ENCODE measurements around the gene ATP6V0A4.
A peak's percentile ranks its signal among the peaks of the same experiment; 100 is the strongest.
"Not testable (repeated sequence)": the region's sequence is repeated elsewhere in the genome, so short reads cannot be mapped to it uniquely, and the experiment has no call there.

The ATP6V0A4 gene

DNA sequence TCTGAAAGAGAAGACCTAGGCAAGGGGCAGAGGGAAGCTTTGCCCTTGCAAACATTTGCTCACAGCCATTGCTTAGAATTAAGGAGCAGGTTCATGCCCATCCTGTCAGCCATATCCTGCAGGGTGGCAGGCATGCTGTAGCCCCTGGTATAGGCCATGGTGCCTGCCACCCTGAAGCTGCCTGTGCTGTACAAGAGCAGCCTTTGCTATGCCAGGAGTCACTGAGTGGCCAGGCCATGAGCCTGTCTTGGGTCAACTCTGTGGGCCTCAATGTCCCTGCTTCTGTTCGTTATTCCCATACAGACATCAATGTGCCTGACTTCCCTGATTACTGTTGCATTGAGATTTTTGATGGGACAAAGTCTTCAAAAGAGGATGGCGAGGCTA lies 96.5 kb downstream of the ATP6V0A4 start:
- no peak for DNase-seq (ENCODE audit: low read depth, low spot score)

DNA sequence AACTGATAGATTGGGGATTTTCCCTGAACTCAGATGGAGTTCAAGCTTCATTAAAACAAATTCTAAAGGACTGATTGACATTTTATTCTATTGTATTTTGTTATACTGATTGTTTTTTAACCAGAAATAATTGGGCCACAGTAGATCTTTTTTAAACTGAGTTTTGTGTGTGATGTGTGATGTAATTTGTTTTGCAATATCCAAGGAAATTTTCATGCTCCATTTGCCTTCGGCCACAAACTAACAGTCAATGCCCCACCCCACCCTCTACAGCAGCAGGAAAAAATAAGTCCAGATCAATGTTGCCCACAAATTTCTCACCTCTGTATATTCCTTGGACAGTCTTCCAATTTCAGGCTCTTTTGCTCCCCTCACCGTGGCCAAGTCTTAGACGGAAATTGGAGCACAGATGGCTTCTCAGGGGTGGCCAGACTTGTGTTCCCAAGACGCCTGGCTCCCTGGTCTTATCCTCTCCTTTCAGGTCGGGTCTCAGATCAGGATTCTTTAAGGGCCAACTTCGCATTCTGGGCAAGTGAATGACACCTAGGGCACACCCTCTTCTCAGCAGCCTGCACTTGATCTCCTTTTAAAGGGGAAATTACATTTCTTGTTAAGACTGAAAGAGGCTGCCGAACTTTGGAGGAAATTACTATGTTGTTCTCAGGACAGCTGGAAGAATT lies 97.0 kb downstream of the ATP6V0A4 start, which contains the start of gene SVOPL:
TSS of gene SVOPL (minus strand) at position 506 of the 680 bp plus-strand sequence. CDS start 22,317 bp downstream, outside the sequence.
- no peak for DNase-seq (ENCODE audit: low read depth, low spot score)

DNA sequence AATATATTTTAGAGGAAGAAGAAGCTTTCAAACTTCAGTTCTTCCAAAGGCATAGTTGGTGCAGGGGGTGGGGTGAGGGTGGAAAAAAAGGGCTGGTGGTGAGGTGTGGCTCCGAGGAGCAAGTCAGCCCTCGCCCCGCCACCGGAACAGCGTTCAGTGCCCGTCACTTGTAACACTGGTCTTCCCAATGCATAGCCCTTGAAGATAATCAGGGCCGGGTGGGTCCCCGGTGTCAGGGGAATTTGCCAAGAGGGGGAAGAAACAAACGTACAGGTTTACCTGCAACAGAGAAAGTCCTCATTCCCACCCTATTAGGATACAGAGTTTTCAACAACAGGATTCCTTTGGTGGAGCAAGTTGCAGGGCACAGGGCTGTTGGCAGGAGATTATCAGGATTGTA lies 98.3 kb downstream of the ATP6V0A4 start:
- no peak for DNase-seq (ENCODE audit: low read depth, low spot score)

DNA sequence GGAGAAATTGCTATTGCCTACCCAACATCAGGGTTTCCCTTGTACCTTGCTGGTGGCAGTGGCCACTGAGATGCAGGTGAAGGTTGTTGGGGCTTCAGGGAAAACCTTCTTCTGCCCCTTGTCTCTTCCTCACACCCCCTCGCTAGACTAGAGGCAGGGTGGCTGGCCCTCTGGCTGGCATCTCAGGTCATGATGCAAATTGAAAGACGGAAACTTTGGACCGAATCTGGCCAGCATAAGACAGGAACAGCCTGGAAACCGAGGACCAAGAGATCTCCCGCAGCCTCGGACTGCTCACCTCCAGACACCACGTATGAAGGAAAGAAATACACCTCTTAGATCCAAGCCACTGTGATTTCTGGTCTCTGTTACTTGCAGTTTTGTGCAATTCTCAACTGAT lies 99.7 kb downstream of the ATP6V0A4 start:
- DNase-seq (ENCODE audit: low read depth, low spot score), result no peak

DNA sequence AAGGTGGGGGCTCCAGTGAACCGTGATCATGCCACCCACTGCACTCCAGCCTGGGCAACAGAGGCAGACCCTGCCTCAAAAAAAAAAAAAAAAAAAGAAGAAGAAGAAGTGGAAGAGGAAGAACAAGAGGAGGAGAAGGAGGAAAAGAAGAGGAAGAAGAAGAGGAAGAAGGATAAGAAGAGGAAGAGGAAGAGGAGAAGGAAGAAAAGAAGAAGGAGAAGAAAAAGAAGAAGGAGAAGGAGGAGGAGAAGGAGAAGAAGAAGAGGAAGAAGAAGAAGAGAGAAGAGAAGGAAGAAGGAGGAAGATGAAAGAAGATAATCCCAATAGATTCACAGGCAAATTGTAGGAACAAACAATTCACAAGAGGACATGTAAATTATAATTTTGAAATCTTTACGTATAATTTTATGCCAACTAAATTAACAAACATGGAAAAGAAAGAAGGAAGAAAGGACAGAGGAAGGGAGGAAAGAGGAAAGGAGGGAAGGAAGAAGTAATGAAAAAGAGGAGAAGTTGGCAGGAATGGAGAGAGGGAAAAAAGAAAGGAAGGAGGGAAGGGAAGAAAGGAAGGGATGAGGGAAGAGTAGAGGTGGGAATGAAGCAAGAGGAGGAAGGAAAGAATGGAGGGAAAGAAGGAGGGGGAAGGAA lies 100.3 kb downstream of the ATP6V0A4 start:
- no peak for DNase-seq (ENCODE audit: low read depth, low spot score)

DNA sequence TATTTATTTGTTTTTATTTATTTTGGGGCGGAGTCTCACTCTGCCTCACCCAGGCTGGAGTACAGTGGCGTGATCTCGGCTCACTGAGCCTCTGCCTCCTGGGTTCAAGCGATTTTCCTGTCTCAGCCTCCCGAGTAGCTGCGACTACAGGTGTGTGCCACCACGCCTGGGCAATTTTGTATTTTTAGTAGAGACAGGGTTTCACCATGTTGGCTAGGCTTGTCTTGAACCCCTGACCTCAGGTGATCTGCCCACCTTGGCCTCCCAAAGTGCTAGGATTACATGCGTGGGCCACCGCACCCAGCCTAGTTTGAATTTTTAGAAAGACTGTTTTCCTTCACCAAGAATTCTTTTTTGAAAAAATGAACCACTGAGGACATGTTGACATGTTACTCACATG lies 102.2 kb downstream of the ATP6V0A4 start:
- not testable (repeated sequence) for DNase-seq (ENCODE audit: low read depth, low spot score)

DNA sequence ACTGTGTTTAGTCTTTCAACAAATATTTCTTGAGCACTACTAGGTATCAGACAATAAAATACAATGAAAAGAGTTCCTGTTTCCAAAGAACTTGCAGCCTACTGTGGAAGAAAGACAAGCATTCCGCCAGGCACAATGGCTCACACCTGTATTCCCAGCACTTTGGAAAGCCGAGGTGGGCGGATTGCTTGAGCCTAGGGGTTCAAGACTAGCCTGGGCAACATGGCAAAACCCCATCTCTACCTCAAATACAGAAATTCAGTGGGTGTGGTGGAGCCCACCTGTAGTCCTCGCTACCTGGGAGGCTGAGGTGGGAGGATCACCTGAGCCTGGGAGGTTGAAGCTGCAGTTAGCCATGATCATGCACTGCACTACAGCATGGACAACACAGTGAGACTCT lies 102.9 kb downstream of the ATP6V0A4 start:
- no peak for DNase-seq (ENCODE audit: low read depth, low spot score)

DNA sequence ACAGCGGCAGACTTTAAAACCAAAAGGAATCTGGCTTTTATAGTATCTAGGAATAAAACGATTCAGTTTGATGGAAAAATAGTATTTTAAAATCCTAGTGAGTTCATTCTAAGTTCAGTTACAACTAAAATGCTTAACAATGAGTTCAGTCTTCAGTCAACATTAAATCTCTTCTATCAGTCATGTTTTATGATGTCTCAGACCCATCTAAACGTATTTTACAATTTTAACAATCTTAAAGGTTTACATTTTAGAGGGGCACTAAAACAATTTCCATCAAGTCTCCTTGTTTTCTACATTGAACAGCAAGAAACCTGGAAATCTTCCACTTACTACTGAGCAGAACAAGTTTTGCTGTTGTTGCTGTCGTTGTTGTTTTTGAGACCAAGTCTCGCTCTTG lies 106.8 kb downstream of the ATP6V0A4 start:
- DNase-seq (ENCODE audit: low read depth, low spot score), result no peak

DNA sequence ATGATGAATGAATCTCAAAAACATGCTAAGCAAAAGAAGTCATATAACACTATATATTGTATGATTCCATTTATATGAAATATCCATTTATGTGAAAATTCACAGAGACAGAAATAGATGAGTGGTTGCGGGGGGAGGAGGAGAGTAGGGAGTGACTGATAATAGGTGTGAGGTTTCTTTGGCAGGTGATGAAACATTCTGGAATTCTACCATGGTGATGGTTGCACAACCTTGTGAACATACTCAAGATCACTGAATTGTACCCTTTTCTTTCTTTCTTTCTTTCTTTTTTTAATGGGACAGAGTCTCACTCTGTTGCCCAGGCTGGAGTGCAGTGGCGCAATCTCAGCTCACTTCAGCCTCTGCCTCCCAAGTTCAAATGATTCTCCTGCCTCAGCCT lies 107.5 kb downstream of the ATP6V0A4 start:
- DNase-seq (ENCODE audit: low read depth, low spot score), result no peak

DNA sequence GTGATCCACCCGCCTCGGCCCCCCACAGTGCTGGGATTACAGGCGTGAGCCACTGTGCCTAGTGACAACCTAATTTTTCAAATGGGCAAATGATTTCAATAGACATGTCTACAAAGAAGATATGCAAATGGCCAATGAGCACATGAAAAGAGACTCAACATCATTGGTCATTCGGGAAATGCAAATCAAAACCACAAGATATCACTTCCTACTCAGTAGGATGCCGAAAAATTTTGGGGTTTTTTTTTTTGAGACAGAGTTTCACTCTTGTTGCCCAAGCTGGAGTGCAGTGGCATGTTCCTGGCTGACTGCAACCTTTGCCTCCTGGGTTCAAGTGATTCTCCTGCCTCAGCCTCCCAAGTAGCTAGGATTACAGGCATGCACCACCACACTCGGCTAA lies 110.0 kb downstream of the ATP6V0A4 start:
- not testable (repeated sequence) for DNase-seq (ENCODE audit: low read depth, low spot score)

DNA sequence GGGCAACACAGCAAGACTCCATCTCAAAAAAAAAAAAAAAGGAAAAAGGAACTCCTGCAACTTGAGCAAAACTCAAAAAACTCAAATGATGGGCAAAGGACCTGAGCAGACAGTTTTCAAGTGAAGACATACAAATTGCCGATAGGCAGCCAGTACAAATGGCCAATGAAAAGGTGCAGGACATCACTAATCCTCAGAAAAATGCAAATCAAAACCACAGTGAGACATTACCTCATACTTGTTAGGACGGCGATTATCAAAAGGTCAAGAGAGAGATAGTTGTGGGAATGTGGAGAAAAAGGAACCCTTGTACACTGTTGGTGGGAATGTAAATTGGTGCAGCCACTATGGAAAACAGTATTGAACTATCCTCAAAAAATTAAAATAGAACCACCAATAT lies 113.7 kb downstream of the ATP6V0A4 start:
- DNase-seq (ENCODE audit: low read depth, low spot score), result peak; percentile 77

DNA sequence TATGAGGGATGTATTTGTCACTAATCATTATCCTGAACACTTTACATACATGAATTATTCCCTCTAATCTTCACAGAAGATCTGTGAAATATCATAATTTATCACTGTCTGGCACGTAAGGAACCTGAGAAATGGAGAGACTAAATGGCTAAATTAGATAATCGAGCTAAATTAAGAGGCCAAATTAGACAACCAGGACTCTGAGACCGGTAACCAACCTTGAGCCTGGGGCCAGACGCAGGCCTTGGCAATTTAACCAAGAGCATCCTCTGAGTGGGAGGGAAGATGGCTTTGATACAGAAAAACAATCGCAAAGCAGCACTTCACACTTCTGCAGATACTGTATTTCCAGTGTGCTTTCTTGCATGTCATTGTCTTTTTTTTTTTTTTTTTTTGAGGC lies 118.2 kb downstream of the ATP6V0A4 start:
- no peak for DNase-seq (ENCODE audit: low read depth, low spot score)

DNA sequence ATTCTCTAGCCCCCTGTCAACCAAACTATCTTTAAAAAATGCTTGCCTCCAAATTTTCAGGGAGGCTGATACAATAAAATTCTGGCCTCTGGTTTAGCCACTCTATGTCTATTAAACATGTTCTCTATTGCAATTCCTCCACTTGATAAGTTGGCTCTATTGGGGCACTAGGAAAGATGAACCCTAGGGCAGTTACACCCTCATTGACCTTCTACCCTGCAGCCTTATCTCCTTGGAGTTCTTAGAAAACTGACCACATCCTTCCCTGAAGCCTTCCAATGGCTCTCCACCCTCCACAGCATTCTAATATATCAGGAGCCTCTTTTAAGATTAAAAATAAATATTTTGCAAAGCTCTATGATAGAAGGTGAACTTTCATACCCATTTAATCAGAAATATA lies 127.4 kb downstream of the ATP6V0A4 start:
- no peak for DNase-seq (ENCODE audit: low read depth, low spot score)

DNA sequence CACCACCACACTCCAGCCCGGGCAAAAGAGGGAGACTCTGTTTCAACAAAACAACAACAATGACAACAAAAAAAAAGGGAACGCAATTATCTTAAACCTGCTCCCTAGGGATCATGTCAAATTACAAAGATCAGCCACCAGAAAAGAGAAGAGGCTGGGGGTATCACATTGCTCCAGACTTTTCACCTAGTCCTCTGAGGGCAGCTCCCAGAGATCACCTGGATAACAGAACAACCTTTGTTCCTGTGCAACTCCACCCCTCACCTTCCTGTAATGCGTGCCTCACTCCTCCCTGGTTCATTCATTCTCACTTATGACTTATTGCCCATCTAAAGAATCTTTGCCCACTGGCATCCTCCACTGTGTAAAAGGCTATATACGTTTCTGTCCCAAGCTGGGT lies 128.6 kb downstream of the ATP6V0A4 start:
- no peak for DNase-seq (ENCODE audit: low read depth, low spot score)

DNA sequence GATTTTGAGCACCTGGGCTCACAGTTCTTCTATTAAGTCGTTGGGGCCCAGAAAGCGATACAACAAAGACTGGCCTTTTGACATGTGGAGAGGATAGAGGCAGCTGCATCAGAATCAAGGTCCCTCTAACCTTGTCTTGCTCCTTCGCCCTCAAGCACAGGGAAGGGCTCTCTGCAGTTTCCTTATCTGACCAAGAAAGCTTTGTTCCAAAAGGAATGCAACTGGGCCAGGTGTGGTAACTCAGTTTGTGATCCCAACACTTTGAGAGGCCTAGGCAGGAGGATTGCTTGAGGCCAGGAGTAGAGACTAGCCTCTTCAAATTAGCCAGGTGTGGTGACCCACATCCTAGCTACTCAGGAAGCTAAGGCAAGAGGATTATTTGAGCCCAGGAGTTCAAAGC lies 129.1 kb downstream of the ATP6V0A4 start:
- DNase-seq (ENCODE audit: low read depth, low spot score), result no peak

DNA sequence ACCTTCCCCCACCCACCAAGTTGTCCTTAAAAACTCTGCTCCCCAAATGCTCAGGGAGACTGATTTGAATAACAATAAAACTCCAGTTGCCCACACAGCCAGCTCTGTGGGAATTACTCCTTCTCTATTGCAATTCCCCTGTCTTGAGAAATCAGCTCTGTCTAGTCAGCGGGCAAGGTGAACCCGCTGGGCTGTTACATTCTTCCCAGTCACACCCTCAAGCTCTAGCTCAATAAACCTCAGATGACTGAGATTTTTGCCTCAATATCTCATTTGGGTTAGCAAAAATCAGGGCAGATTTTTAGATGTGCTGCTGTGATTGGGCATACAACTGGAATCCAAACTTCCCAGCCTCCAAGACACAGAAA lies 129.8 kb downstream of the ATP6V0A4 start:
- DNase-seq (ENCODE audit: low read depth, low spot score), result no peak

DNA sequence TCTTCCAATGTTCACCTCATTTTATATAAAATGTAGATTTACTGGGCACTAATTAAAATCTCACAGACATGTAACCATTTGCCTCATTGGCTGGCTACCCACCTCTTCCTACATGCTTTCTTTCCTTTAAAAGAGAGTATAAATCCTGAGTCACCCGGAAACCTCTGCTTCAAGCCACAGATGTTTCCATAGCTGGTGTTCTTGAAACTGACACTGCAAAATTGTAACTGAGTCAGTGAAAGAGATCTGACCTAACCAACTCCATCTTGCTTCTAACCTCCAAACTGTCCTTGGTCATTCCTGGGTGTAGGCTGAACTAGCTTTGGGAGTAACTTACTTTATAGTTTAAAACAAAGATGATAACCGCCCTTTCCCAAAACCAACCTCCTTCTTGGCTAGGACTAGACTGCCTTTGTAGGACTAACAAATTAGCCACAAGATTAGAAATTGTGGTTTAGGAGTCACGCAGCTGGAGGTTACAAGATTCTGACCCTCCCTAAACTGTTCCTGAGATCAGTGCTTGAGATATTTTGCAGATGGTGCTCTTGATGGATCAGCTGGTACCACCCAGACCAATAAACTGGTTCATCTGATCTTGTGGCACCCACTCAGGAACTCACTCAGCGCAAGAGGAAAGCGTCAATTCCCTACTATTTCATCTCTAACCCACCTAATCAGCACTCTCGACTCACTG lies 130.3 kb downstream of the ATP6V0A4 start:
- no peak for DNase-seq (ENCODE audit: low read depth, low spot score)

DNA sequence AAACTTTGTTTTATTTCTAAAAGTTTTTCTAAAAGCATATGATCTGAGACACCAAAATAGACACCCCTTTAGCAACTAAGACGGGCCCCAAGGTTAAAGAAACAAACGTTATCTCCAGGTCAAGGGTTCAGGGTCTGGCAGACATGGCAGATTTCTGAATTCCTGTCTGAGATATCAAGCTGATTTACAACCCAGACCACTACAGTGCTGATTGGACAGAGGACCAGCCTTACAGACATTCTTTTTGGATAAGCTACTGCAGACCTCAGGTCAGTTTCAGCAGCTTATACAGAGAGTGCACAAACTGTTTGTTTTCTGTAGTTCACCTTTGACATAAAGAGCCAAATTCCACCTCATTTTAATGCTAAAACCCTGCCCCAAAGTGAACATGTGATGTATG lies 131.6 kb downstream of the ATP6V0A4 start:
- peak; percentile 48 for DNase-seq (ENCODE audit: low read depth, low spot score)

DNA sequence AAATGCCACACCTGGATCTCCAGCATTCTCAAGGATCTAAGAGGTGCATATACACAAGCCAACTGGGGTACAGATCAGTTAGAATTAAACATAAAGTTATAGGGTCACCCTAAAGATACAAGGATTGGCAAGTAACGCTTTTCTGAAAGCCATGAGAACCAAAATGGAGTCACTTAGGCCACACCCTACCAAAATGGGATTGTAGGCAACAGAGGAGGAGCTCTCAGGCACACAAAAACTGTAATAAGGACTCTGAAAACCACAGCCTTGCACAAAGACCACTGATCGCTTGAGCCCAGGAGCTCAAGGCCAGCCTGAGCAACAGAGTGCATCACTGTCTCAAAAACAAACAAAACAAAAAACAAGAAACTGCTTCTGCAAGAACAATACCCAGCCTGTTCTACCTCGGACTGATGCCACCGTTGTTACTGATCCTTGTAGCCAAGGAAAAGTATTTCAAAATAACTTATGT lies 132.3 kb downstream of the ATP6V0A4 start:
- DNase-seq (ENCODE audit: low read depth, low spot score), result no peak

DNA sequence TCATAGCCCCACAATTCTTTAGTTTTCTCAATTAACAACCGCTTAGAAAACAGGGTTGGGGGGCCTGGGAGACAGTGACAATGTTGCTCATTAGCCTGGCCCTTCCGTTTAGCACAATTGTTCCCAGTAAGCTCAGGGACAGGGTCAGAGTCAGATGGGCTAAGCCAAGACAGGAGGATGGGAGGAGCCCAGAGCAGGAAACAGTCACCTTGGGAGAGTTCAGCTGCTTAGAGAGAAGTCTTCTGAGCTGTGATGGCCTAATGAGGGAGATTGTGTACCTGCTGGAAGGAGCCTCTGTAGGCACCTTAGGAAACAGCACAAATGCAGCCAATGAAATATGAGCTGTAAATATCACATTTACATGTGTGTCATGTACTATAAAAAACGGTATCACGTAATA lies 132.7 kb downstream of the ATP6V0A4 start:
- DNase-seq (ENCODE audit: low read depth, low spot score), result no peak

DNA sequence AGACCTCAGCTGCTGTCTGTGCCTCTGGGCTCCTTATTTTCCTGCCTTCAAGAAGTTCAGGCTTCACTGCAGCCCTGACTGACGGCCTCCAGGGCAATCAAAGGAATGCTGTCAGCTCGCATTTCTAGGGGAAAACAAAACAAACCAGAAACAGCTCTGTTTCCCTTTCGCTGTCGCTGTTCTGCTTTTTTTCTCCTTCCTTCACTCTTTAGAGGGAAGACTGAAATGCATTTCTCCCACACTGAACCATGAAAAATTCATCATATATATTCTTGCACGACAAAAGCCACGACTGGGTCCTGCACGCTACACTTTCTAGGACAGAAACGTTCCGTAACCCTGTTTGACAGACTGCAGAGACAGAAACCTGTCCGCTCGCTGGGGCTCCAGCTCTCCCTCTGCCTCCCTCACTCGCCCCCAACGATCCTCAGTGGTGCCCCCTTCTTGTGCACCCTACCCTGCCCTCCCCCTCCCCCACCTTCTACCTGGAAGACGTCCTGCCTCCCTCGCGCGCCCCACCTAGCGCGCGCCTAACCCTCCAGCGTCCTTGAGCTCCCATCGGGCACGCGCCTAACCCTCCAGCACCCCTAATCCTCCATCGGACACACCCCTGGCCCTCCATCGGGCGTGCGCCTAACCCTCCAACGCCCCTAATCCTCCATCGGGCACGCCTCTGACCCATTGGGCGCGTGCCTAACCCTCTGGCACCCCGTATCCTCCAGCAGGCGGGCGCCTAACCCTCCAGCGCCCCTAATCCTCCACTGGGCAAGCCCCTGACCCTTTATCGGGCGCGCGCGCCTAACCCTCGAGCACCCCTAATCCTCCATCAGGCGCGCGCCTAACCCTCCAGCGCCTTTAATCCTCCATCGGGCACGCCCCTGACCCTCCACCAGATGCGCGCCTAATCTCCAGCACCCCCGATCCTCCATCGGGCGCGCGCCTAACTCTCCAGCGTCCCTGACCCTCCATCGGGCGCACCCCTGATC lies 134.0 kb downstream of the ATP6V0A4 start:
- DNase-seq (ENCODE audit: low read depth, low spot score), result peak; percentile 65

DNA sequence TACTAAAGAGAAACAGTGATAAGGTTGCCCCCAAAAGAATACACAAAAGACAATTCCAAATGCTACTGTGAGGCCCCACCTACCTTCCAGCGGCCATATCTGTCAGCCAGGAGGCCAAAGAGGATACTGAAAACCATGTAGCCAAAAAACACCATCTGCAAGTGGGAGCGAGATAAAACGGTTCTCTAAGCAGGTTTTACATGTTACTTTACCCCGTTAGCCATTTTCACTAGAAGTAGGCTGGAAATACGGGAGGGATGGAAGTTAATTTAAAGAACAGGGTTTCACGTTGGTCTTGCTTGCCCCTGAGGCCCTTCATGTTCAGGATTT lies 135.0 kb downstream of the ATP6V0A4 start:
- no peak for DNase-seq (ENCODE audit: low read depth, low spot score)
